Activated B cell treated with CpG ODN at 0.5 μM for 24 hours (primary cell): ENCODE data around the gene WNK2. TPM values are rescaled to one million over a fixed set of nuclear protein-coding genes. Genes with fewer than 3 reads are reported as not detected.
"Not testable (repeated sequence)": the region's sequence is repeated elsewhere in the genome, so short reads cannot be mapped to it uniquely, and the experiment has no call there.

Experiments used
- ATAC-seq: fragments of 200-7000 bp; cut with Tn5 transposase; one replicate; pipeline ENCODE4 v1.10.0; 2021; ENCODE audit warnings: low read depth, mild to moderate bottlenecking, moderate library complexity
- CTCF ChIA-PET: fragments of 350-600 bp; sonication (Branson Sonifier 250); formaldehyde crosslinking; loops from one replicate; lab custom pipeline; 2021; ENCODE audit warnings: antibody characterized with exemption; lab: Charles Lee
- POLR2A ChIA-PET: fragments of 350-600 bp; sonication (Branson Sonifier 250); formaldehyde crosslinking; loops from one replicate; lab custom pipeline; 2021; ENCODE audit warnings: antibody characterized with exemption; lab: Charles Lee
- DNase-seq: peaks from one replicate; pipeline ENCODE4 v3.0.0; 2022
- H3K27ac Mint-ChIP-seq: one replicate; pipeline ENCODE4 v1.8.0; 2020; ENCODE audit warnings: mixed read lengths
- H3K27me3 Mint-ChIP-seq: one replicate; pipeline ENCODE4 v1.8.0; 2021; ENCODE audit warnings: mixed read lengths
- H3K36me3 Mint-ChIP-seq: one replicate; pipeline ENCODE4 v1.8.0; 2021; ENCODE audit warnings: low read depth, mixed read lengths
- H3K4me1 Mint-ChIP-seq: one replicate; pipeline ENCODE4 v1.8.0; 2021; ENCODE audit warnings: mixed read lengths
- H3K4me3 Mint-ChIP-seq: one replicate; pipeline ENCODE4 v1.8.0; 2020; ENCODE audit warnings: mild to moderate bottlenecking, mixed read lengths
- H3K9me3 Mint-ChIP-seq: one replicate; pipeline ENCODE4 v1.8.0; 2020; ENCODE audit warnings: mixed read lengths
- intact Hi-C: fragments of 100-400 bp; cut with micrococcal nuclease; formaldehyde crosslinking; loops from one replicate; pipeline ENCODE4 v1.15.1; 2024
- total RNA-seq: library from RNA; stranded (reverse); gene quantifications from 2 replicates; pipeline ENCODE4 v1.2.3, GENCODE V29; 2022
- TF ChIP-seq, protein P1 (sequence below): fragments of 200-600 bp; IDR thresholded peaks from one replicate; pipeline ENCODE4 v1.8.0; 2022; ENCODE audit warnings: antibody characterized with exemption, mild to moderate bottlenecking

The WNK2 gene
- total RNA-seq, 1 donor from 2014 or later = 0.24 TPM

DNA sequence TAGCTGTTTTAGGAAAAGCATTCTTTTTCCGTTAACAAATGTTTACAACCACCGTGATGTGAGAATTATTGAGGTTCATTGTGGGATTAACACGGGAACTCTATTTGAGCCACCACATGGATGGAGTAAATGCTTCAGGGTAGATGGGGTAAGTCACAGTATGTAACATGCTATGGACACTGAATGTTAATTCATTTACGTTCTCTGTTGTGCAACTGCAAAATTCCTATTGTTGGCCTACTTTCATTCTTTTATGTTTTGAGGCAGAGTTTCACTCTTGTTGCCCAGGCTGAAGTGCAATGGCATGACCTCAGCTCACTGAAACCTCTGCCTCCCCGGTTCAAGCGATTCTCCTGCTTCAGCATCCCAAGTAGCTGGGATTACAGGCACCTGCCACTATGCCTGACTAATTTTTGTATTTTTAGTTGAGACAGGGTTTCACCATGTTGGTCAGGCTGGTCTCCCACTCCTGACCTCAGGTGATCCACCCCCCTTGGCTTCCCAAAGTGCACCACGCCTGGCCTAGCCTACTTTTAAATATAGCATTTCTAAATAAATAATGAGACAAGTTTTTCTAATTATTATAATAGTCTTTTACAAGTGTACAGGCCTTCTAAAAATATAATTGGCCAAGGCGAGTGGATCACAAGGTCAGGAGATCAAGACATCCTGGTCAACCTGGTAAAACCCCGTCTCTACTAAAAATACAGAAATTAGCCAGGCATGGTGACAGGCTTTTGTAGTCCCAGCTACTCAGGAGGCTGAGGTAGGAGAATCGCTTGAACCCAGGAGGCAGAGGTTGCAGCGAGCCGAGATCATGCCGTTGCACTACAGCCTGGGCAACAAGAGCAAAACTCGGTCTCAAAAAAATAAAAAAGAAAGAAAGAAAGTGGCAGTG lies 169.7 kb downstream of the WNK2 start:
- not testable (repeated sequence) for ATAC-seq

DNA sequence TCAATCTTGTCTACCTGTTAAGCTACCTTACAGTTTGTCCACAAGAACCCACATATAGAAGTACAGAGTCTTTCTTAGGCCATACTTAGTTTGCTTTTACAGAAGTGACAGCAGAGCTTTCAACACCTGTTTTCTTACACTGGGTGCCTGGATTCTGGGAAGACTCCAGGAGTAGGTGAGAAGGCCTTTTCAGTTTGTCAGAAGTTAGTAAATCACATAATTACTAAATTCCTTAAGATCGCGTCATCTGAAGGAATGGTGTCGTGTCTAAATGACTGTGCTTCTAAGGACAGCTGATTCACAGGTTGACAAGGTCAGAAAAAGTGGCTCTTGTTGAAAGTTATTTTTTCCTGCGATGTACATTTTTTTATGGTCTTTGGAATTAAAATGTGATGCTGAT lies 170.5 kb downstream of the WNK2 start:
- ChIA-PET POLR2A (no interaction called here), CTCF (no interaction called here)
- no peak overlapping the region for H3K27ac Mint-ChIP-seq
- H3K4me1 Mint-ChIP-seq = no peaks in the 10 kb centered on the region
- ATAC-seq (no peak), DNase-seq (no peak)
- H3K36me3 Mint-ChIP-seq = no peaks in the 10 kb centered on the region
- no peaks in the 10 kb centered on the region for H3K9me3 Mint-ChIP-seq
- H3K4me3 Mint-ChIP-seq = no peak overlapping the region
- no peaks in the 10 kb centered on the region for H3K27me3 Mint-ChIP-seq
- TF ChIP-seq, protein P1, sequence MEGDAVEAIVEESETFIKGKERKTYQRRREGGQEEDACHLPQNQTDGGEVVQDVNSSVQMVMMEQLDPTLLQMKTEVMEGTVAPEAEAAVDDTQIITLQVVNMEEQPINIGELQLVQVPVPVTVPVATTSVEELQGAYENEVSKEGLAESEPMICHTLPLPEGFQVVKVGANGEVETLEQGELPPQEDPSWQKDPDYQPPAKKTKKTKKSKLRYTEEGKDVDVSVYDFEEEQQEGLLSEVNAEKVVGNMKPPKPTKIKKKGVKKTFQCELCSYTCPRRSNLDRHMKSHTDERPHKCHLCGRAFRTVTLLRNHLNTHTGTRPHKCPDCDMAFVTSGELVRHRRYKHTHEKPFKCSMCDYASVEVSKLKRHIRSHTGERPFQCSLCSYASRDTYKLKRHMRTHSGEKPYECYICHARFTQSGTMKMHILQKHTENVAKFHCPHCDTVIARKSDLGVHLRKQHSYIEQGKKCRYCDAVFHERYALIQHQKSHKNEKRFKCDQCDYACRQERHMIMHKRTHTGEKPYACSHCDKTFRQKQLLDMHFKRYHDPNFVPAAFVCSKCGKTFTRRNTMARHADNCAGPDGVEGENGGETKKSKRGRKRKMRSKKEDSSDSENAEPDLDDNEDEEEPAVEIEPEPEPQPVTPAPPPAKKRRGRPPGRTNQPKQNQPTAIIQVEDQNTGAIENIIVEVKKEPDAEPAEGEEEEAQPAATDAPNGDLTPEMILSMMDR = no peak
- intact Hi-C loops = no loop called here

More for the DNA sequence above, 169.7 kb downstream of the WNK2 start:
- H3K4me3 Mint-ChIP-seq, H3K9me3 Mint-ChIP-seq, CTCF ChIA-PET, intact Hi-C loops, DNase-seq, H3K36me3 Mint-ChIP-seq, H3K27me3 Mint-ChIP-seq, POLR2A ChIA-PET, H3K27ac Mint-ChIP-seq, H3K4me1 Mint-ChIP-seq: not testable (repeated sequence)

DNA sequence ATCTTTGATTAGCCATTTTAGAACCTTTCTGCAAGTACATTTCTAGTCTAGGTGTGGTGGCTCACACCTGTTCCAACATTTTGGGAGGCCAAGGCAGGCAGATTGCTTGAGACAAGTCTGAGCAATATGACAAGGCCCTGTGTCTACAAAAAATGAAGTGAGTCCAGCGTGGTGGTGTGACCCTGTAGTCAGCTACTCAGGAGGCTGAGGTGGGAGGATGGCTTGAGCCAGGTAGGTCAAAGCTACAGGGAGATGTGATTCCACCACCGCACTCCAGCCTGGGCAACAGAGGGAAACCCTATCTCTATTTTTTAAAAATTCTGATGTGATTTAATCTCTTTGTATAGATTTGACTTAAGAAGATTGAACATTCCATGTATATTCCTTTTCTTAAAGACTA lies 171.9 kb downstream of the WNK2 start:
- Mint-ChIP-seq H3K27ac (no peak overlapping the region), H3K36me3 (no peaks in the 10 kb centered on the region), H3K4me3 (no peak overlapping the region), H3K9me3 (no peaks in the 10 kb centered on the region), H3K4me1 (no peaks in the 10 kb centered on the region), H3K27me3 (no peaks in the 10 kb centered on the region)
- POLR2A ChIA-PET = no interaction called here
- ATAC-seq = no peak
- DNase-seq = no peak
- intact Hi-C loops = no loop called here
- CTCF ChIA-PET = no interaction called here
- TF ChIP-seq, protein P1 = no peak

DNA sequence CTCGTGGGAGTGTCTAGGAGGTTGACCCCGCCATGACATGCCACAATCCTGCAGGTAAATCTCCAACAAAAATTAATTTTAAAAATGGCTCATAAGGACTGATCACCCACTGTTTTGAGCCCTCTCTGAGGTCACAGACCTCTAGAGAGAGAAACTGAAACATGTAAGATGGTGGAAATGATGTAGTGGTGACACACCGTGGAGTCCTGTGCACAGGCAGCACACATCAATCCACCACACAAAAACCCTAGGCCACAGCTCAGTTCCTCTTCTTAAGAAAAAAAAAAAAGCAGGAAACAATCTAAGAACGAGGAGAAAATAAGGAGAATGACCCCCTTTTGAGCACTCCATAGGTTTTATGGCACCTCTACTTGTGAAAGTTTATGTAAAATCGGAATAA lies 173.7 kb downstream of the WNK2 start:
- DNase-seq = no peak
- no peak overlapping the region for H3K4me3 Mint-ChIP-seq

DNA sequence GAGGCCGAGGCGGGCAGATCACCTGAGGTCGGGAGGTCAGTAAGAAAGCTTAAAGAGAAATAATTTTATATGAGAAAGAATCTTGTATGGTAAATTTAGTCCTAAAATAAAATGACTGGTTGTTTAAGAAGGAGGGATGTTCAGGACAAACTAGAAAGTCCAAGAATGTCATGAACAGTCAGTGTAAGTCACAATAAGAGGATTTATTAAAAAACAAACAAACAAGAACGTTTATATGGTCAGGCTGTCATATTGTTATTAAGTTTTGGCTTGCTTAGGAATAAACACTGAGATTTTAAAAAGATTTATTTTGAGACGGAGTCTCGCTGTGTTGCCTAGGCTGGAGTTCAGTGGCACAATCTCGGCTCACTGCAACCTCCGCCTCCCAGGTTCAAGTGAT lies 176.0 kb downstream of the WNK2 start:
- POLR2A ChIA-PET, H3K27ac Mint-ChIP-seq, DNase-seq, ATAC-seq, H3K36me3 Mint-ChIP-seq, H3K4me1 Mint-ChIP-seq, intact Hi-C loops, CTCF ChIA-PET, H3K9me3 Mint-ChIP-seq, H3K4me3 Mint-ChIP-seq, H3K27me3 Mint-ChIP-seq: not testable (repeated sequence)

More for the DNA sequence above, 173.7 kb downstream of the WNK2 start:
- peaks cover 6% of the 10 kb centered on the region for H3K9me3 Mint-ChIP-seq
- H3K27me3 Mint-ChIP-seq = no peaks in the 10 kb centered on the region
- ChIA-PET CTCF (no interaction called here), POLR2A (no interaction called here)
- no peak overlapping the region for H3K27ac Mint-ChIP-seq
- ATAC-seq = no peak
- H3K36me3 Mint-ChIP-seq = no peaks in the 10 kb centered on the region
- intact Hi-C loops = no loop called here
- TF ChIP-seq, protein P1 = no peak
- H3K4me1 Mint-ChIP-seq = no peaks in the 10 kb centered on the region

DNA sequence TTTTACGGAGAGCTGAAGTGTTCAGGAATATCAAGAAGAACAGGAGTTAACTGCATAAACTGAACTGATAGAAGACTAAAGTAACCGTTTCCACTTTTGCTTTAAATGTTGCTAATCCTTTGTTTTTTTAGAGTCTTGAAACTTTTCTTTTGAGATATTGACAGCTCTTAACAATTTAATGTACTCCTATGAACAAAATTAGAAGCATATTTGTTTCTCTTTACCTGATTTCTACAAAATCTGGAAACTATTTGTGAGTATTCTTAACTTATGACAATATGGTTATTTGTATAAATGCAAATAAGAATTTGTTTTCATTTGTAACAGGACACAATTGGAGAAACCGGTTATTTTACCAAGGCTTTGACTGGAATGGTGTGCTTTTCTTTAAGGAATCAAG lies 178.1 kb downstream of the WNK2 start:
- H3K36me3 Mint-ChIP-seq = no peaks in the 10 kb centered on the region
- DNase-seq (no peak), ATAC-seq (no peak)
- peaks cover 6% of the 10 kb centered on the region for H3K9me3 Mint-ChIP-seq
- no peak overlapping the region for H3K27ac Mint-ChIP-seq
- TF ChIP-seq, protein P1 = no peak
- ChIA-PET POLR2A (no interaction called here), CTCF (no interaction called here)
- intact Hi-C loops = no loop called here
- peaks cover 12% of the 10 kb centered on the region for H3K27me3 Mint-ChIP-seq
- H3K4me3 Mint-ChIP-seq = no peak overlapping the region
- no peaks in the 10 kb centered on the region for H3K4me1 Mint-ChIP-seq
